T-helper 2 cell treated with Interferon-gamma antibody and Interleukin-4, amounts not matched to agents 5 μg/mL and 100 μg/mL, for 36 hours (primary cell): ENCODE data around the gene ZIC1.

Source experiments
- DNase-seq: peaks from one replicate; pipeline ENCODE4 v3.0.0; 2021; ENCODE audit warnings: low spot score
- H3K27ac Mint-ChIP-seq: one replicate; pipeline ENCODE4 v1.8.0; 2021; ENCODE audit warnings: mild to moderate bottlenecking, mixed read lengths
- H3K27me3 Mint-ChIP-seq: one replicate; pipeline ENCODE4 v1.8.0; 2021; ENCODE audit warnings: low read depth, mixed read lengths
- H3K36me3 Mint-ChIP-seq: one replicate; pipeline ENCODE4 v1.8.0; 2021; ENCODE audit warnings: low read depth, mixed read lengths
- H3K4me1 Mint-ChIP-seq: one replicate; pipeline ENCODE4 v1.8.0; 2021; ENCODE audit warnings: low read depth, mixed read lengths
- H3K4me3 Mint-ChIP-seq: one replicate; pipeline ENCODE4 v1.8.0; 2022; ENCODE audit warnings: mild to moderate bottlenecking, moderate library complexity, mixed read lengths
- H3K9me3 Mint-ChIP-seq: one replicate; pipeline ENCODE4 v1.8.0; 2021; ENCODE audit warnings: mixed read lengths

Gene ZIC1

GRCh38 chr3:147371140-147371539 lies 38.0 kb upstream of the ZIC1 start:
- peaks cover 69% of the 10 kb centered on the region for H3K27me3 Mint-ChIP-seq
- H3K27ac Mint-ChIP-seq, result no peak overlapping the region
- no peaks in the 10 kb centered on the region for H3K4me1 Mint-ChIP-seq
- H3K4me3 Mint-ChIP-seq, result no peak overlapping the region
- no peaks in the 10 kb centered on the region for H3K9me3 Mint-ChIP-seq
- H3K36me3 Mint-ChIP-seq, result no peaks in the 10 kb centered on the region
- DNase-seq, result no peak

DNA sequence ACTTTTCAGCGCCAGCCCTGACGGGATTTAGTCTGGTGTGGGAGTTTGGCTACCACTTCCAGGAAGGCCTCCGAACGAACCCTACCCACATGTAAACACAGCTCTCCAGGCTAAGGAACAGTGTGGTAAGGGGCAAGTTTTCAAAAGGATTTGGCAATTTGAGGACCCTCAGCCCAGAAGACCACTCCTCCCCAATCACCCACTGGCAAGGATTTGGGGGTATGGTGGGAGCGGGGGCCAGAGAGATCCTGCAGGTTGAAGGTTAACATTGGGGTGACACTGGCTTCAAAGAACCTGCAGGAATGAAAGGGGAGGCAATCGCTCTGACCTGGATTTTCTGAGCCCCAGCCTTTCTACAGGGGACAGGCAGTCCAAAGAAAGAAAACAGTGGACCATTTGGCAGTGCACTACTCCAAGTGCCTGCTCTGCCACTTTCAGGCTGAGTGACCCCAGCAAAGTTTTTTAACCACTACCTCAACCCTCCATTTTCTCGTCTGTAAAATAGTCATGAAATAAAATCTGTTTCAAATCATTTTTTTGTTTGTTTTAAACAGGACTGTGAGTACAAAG lies 37.3 kb upstream of the ZIC1 start:
- peaks cover 73% of the 10 kb centered on the region for H3K27me3 Mint-ChIP-seq
- H3K27ac Mint-ChIP-seq, result no peak overlapping the region
- no peak for DNase-seq
- no peak overlapping the region for H3K4me3 Mint-ChIP-seq
- no peaks in the 10 kb centered on the region for H3K36me3 Mint-ChIP-seq
- H3K9me3 Mint-ChIP-seq, result no peaks in the 10 kb centered on the region
- H3K4me1 Mint-ChIP-seq, result no peaks in the 10 kb centered on the region

DNA sequence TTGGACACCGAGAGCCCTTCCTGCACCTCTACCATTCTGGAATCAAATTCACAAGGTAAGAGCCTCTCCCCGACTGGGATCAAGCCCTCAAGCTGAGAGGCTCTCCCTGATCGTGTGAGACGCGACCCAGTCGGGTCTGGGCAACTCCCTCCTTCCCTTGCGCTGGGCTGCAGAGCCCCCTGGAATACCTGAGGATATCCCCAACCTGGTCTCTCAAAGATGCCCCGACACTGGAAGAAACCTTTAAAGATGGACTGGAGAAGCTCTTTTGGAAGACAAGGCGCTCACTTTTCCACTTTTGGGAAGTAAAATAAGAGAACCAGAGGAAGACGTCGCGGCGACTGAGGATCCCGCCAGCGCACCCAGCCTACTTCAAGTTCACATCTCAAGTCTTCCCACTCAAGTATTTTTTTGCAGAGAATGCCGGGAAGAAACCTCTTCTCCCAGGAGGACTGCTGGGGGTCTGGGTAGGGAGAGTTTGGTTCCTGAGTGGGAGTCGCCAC lies 36.6 kb upstream of the ZIC1 start:
- no peak for DNase-seq
- no peak overlapping the region for H3K27ac Mint-ChIP-seq
- H3K4me3 Mint-ChIP-seq, result no peak overlapping the region
- peaks cover 79% of the 10 kb centered on the region for H3K27me3 Mint-ChIP-seq
- no peaks in the 10 kb centered on the region for H3K36me3 Mint-ChIP-seq
- no peaks in the 10 kb centered on the region for H3K4me1 Mint-ChIP-seq
- no peaks in the 10 kb centered on the region for H3K9me3 Mint-ChIP-seq

GRCh38 chr3:147373301-147373700 lies 35.9 kb upstream of the ZIC1 start:
- no peak overlapping the region for H3K27ac Mint-ChIP-seq
- H3K4me3 Mint-ChIP-seq, result no peak overlapping the region
- peaks cover 80% of the 10 kb centered on the region for H3K27me3 Mint-ChIP-seq
- no peaks in the 10 kb centered on the region for H3K4me1 Mint-ChIP-seq
- H3K36me3 Mint-ChIP-seq, result no peaks in the 10 kb centered on the region
- H3K9me3 Mint-ChIP-seq, result no peaks in the 10 kb centered on the region
- no peak for DNase-seq

DNA sequence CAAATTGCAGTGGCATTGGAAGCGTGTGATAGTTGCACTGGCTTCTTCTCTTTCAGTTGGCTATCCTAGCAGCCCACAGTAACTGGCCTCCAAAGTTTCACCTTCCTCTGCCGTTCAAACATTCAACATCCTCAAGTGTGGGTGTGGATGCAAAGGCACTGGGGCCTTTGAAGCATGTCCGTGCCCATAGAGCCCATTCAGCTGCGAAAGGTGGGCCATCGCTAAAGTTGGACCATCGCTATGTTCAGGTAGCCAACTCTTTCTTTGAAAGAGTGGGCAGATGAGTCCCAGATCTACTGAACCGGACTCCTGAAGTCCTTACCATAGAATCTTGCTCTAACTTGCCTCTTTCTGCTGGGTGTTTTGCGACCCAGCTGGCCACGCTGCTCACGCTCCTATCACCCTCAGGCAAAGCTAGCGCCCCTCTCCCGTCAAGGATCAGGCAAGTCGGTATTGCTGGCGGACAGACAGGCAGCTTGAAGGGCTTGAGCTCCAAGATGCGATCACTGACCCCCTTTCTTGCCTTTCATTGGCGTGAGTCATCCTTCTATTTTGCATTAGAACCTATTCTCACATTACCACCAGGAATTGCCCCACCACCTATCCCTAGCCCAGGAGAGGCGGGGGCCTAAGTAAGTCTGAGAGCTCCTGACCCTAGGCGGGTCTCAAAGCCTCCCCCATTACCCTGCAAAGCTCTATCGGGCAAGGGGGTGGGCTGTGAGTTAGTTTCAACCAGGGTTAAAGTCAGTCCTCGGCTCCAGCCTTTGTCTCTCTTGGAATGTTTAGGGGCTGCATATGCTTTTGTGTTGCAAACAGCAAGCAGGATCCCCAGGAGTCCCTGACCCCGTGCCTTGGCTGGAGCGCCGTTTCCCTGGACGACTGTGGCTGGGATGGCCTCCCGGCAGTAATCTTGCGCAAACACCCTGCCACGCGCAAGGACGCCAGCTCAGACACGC lies 31.5 kb upstream of the ZIC1 start:
- H3K4me3 Mint-ChIP-seq, result no peak overlapping the region
- no peaks in the 10 kb centered on the region for H3K36me3 Mint-ChIP-seq
- H3K4me1 Mint-ChIP-seq, result no peaks in the 10 kb centered on the region
- no peaks in the 10 kb centered on the region for H3K9me3 Mint-ChIP-seq
- no peak for DNase-seq
- H3K27me3 Mint-ChIP-seq, result peaks cover 80% of the 10 kb centered on the region
- no peak overlapping the region for H3K27ac Mint-ChIP-seq

DNA sequence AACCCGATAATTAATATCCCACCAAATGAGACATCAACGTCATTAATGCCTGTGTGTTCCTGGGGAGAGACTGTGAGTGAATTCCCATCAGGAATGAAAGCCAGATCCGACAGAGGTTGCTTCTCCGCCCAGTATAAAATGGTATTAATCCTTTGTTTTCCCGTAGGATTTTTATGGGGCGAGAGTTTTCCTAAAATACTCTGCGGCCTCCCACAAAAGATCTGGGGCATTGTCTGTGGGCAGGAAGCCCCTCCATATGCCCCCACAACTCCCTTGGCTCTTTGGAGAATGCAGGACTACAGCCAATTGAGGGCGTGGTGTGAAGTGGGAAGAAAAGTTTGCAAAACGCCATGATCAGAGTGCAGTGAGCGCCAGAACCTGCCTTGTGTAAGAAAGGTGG lies 29.5 kb upstream of the ZIC1 start:
- Mint-ChIP-seq H3K4me3 (no peak overlapping the region), H3K27me3 (peaks cover 83% of the 10 kb centered on the region)

GRCh38 chr3:147380387-147380951 lies 28.7 kb upstream of the ZIC1 start:
- no peaks in the 10 kb centered on the region for H3K36me3 Mint-ChIP-seq
- no peak overlapping the region for H3K4me3 Mint-ChIP-seq
- peaks cover 86% of the 10 kb centered on the region for H3K27me3 Mint-ChIP-seq
- no peaks in the 10 kb centered on the region for H3K9me3 Mint-ChIP-seq
- no peaks in the 10 kb centered on the region for H3K4me1 Mint-ChIP-seq
- DNase-seq, result no peak
- H3K27ac Mint-ChIP-seq, result no peak overlapping the region

More for the DNA sequence above, 29.5 kb upstream of the ZIC1 start:
- H3K36me3 Mint-ChIP-seq, result no peaks in the 10 kb centered on the region
- H3K27ac Mint-ChIP-seq, result no peak overlapping the region
- DNase-seq, result no peak
- H3K9me3 Mint-ChIP-seq, result no peaks in the 10 kb centered on the region
- no peaks in the 10 kb centered on the region for H3K4me1 Mint-ChIP-seq

GRCh38 chr3:147380977-147381376 lies 28.2 kb upstream of the ZIC1 start:
- no peak overlapping the region for H3K4me3 Mint-ChIP-seq
- no peaks in the 10 kb centered on the region for H3K36me3 Mint-ChIP-seq
- peaks cover 88% of the 10 kb centered on the region for H3K27me3 Mint-ChIP-seq
- no peaks in the 10 kb centered on the region for H3K4me1 Mint-ChIP-seq
- H3K27ac Mint-ChIP-seq, result no peak overlapping the region
- no peaks in the 10 kb centered on the region for H3K9me3 Mint-ChIP-seq
- no peak for DNase-seq

DNA sequence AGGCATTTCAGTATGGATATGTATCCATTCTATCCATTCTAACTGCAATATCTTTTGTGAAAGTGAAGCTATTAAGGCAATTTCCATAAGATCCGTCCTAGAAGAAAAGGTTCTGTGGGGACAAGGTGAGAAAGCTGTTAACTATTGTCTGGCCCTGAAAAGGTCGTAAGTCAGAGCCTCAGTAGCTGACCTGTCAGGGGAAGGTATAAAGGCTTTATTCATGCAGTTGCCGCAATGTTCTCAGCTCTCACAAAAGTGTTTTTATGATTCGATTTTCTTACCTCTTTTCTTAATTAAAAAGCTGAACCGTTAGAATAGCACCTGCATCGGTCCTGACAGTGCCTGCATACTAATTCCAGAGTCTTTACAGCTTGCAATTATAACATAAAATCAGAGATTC lies 27.6 kb upstream of the ZIC1 start:
- Mint-ChIP-seq H3K4me1 (no peaks in the 10 kb centered on the region), H3K4me3 (no peak overlapping the region), H3K36me3 (no peaks in the 10 kb centered on the region), H3K9me3 (no peaks in the 10 kb centered on the region), H3K27ac (no peak overlapping the region), H3K27me3 (peaks cover 91% of the 10 kb centered on the region)
- no peak for DNase-seq

DNA sequence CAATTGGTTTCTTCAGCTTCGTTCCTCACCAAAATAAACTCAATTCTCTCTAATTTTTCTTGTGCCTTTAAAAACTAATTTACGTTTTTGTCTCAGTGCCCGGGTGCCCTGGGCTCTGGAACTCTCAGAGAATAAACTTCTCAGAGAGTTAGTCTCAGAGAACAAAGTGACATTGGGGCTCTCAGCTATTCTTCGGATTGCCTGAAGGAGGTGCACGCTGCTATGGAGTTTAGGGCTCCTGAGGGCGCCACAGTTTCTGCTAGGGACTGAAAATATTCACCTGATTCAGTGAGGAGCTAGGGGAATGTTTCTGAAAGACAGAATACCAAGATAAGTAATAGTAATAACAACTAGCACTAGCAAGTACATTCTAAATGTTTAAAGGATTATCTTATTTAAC lies 25.5 kb upstream of the ZIC1 start:
- Mint-ChIP-seq H3K27ac (no peak overlapping the region), H3K27me3 (peaks cover 90% of the 10 kb centered on the region), H3K36me3 (no peaks in the 10 kb centered on the region), H3K9me3 (no peaks in the 10 kb centered on the region), H3K4me3 (no peak overlapping the region), H3K4me1 (peaks cover 2% of the 10 kb centered on the region)
- DNase-seq, result no peak

DNA sequence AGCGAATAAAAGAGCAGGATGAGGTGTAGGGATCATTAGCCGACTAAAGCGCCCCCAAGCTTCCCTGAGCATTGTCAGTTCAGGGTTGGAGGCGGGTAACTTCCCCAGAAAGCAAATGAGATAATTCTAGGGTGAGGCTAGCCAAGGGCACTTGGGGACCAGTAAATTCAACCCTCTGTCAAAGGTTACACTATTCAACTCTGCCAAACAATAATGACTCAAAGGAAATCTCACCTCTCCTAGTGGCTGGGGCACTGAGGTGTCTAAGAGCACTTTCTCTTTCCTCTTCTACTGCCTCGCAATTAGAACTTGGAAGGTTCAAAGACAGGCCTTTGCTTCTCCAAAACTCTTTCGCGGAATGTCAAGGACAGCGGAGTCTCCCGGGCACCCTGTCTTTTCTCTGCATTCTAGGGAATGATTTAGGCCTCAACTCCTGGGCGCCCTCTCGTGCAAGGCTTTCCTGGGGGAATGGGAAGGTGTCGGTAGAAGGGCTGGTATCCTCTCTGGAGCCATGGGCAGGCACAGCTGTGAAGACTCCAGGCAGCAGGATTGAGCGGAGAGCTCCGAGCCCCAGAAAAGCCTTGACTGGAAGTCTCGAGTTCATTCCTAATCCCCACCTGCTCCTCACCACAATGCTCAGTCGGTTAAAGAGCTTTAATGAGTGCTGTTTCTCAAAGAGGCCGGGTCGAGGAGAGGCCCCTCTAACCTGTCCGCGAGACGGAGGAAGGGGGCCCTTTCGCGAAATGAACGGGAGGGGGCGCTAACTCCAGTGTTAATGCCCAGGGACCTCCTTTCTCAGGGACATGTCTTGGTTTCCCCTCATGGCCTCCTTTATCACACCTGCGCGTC lies 24.7 kb upstream of the ZIC1 start:
- Mint-ChIP-seq H3K27ac (no peak overlapping the region), H3K4me1 (peaks cover 2% of the 10 kb centered on the region), H3K9me3 (no peaks in the 10 kb centered on the region), H3K27me3 (peaks cover 89% of the 10 kb centered on the region), H3K36me3 (no peaks in the 10 kb centered on the region), H3K4me3 (no peak overlapping the region)
- no peak for DNase-seq

DNA sequence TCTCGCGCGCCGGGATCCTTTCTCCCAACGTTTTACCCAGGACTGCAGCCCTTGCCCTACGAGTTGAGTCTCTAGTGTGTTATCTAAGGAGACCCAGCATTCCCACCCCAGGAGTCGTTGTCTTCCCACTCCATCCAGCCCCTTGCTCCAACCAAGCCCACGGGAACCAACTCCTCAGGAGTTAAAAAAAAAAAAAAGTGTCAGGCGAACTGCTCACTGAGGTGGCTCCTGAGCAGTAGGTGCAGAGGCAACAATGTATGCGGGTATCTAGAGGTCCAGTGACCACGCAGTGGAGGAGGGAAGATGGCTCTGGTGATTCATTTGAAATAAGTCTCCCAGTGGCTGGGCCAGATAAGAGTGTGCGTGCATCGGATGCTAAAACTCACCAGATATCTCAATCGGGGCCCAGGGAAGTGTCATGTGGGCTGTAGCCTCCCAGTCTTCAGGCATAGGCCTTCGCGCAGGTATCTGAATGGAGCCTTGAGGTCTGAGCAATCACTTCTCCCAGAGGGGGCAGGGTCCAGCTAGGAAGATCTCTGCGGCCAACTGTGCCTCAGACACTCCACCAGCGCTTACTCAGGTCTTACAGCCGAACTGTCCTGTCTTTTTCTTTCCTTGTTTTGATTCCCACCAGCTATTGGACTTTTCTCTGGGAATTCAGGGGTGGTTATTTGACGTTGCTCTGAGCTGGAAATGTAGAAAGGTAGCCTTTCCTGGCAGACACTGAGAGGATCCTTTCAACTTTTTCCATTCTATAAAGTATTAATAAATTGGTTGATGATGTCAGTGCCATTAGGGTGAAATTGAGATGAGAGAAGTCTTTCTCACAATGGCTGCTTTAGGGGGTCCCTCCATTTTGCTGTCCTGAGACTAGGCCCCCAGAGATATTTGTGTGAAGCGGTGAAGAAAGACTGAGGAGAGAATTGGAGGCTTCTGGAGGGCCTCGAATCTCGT lies 23.8 kb upstream of the ZIC1 start:
- peaks cover 2% of the 10 kb centered on the region for H3K4me1 Mint-ChIP-seq
- no peak overlapping the region for H3K27ac Mint-ChIP-seq
- no peak for DNase-seq
- no peaks in the 10 kb centered on the region for H3K36me3 Mint-ChIP-seq
- no peak overlapping the region for H3K4me3 Mint-ChIP-seq
- no peaks in the 10 kb centered on the region for H3K9me3 Mint-ChIP-seq
- H3K27me3 Mint-ChIP-seq, result peaks cover 88% of the 10 kb centered on the region
